ENCODE data around the gene AKAP12. TPM values are rescaled to one million over a fixed set of nuclear protein-coding genes. Genes with fewer than 3 reads are reported as not detected.

AKAP12 gene
- total RNA-seq, 1 donor from 2014 or later = 736 TPM

- Mint-ChIP-seq H3K4me1 (peaks cover 15% of the 10 kb centered on the region), H3K27me3 (ENCODE audit: low read depth) (no peaks in the 10 kb centered on the region), H3K36me3 (peaks cover 33% of the 10 kb centered on the region), H3K9me3 (no peaks in the 10 kb centered on the region), H3K27ac (no peak overlapping the region), H3K4me3 (no peak overlapping the region)
- no peak for DNase-seq (ENCODE audit: low spot score in 2 of 2, unreplicated experiment in 2 of 2)
- TF ChIP-seq, protein P1, sequence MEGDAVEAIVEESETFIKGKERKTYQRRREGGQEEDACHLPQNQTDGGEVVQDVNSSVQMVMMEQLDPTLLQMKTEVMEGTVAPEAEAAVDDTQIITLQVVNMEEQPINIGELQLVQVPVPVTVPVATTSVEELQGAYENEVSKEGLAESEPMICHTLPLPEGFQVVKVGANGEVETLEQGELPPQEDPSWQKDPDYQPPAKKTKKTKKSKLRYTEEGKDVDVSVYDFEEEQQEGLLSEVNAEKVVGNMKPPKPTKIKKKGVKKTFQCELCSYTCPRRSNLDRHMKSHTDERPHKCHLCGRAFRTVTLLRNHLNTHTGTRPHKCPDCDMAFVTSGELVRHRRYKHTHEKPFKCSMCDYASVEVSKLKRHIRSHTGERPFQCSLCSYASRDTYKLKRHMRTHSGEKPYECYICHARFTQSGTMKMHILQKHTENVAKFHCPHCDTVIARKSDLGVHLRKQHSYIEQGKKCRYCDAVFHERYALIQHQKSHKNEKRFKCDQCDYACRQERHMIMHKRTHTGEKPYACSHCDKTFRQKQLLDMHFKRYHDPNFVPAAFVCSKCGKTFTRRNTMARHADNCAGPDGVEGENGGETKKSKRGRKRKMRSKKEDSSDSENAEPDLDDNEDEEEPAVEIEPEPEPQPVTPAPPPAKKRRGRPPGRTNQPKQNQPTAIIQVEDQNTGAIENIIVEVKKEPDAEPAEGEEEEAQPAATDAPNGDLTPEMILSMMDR (IDR thresholded peaks at IDR 0.05; ENCODE audit: unreplicated experiment) = no peak
These were observed 130.8 kb downstream of the AKAP12 start for GRCh38 chr6:151370509-151371078.

DNA sequence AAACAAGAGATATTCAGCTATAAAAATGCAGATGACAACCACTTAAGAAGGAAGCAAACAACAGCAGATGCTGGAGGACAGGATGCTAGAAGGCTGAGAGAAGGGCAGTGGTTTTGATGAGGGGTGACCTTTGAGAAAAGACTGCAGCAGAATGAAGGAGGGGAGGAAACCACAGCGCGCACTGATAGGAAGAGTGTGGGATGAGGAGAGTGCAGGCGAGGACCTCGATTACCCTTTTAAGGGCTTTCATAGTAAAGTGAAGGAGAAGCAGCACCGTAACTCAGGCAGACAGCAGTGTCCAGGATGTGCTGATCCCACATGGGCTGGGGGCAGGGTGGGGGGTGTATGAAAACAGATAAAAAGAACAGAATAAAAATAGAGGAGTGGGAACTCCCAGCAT is 132.4 kb downstream of the AKAP12 start:
- DNase-seq (ENCODE audit: low spot score in 2 of 2, unreplicated experiment in 2 of 2) = no peak
- TF ChIP-seq, protein P1 (IDR thresholded peaks at IDR 0.05; ENCODE audit: unreplicated experiment) = no peak
- H3K9me3 Mint-ChIP-seq = peaks cover 13% of the 10 kb centered on the region
- peaks cover 34% of the 10 kb centered on the region for H3K36me3 Mint-ChIP-seq
- peaks cover 15% of the 10 kb centered on the region for H3K4me1 Mint-ChIP-seq
- peak overlapping the region; percentile 12 for H3K27ac Mint-ChIP-seq
- H3K4me3 Mint-ChIP-seq = no peak overlapping the region
- H3K27me3 Mint-ChIP-seq (ENCODE audit: low read depth) = no peaks in the 10 kb centered on the region

DNA sequence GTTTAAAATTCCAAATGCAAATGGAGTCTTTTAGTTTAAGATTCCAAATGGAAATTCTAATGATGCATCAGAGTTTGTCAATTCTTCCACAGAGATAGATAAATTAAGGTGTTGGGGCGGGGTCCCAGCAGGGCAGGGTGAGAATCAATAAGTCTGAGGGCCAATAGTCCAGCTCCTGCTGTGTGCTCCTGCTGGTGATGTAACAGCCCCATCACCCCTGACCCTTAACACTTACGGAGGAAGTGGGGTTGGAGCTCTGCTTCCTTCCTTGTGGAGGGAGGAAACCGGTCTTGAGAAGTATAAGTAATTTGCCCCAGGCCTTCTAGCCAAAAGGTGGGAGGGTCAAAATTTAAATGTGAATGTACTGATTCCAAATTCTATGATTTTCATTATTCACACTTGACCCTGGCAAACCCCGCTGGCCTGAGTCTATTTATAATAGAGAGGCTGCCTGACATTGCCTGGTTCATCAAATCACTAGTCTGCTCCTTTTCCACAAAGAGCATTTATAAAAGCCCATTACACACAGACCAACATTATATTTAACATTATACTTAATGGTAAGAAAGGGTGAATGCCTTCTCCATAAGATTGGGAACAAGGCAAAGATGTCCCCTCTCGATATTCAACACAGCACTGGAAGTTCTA is 134.4 kb downstream of the AKAP12 start:
- peak overlapping the region; percentile 64 for H3K27ac Mint-ChIP-seq
- no peak for DNase-seq (ENCODE audit: low spot score in 2 of 2, unreplicated experiment in 2 of 2)
- TF ChIP-seq, protein P1 (IDR thresholded peaks at IDR 0.05; ENCODE audit: unreplicated experiment) = no peak
- H3K4me3 Mint-ChIP-seq = no peak overlapping the region
- H3K9me3 Mint-ChIP-seq = peaks cover 13% of the 10 kb centered on the region
- H3K36me3 Mint-ChIP-seq = peaks cover 30% of the 10 kb centered on the region
- H3K4me1 Mint-ChIP-seq = peaks cover 15% of the 10 kb centered on the region
- no peaks in the 10 kb centered on the region for H3K27me3 Mint-ChIP-seq (ENCODE audit: low read depth)

- TF ChIP-seq, protein P1 (IDR thresholded peaks at IDR 0.05; ENCODE audit: unreplicated experiment) = no peak
- H3K4me1 Mint-ChIP-seq = peaks cover 16% of the 10 kb centered on the region
- DNase-seq (ENCODE audit: low spot score in 2 of 2, unreplicated experiment in 2 of 2) = no peak
- H3K27me3 Mint-ChIP-seq (ENCODE audit: low read depth) = no peaks in the 10 kb centered on the region
- H3K27ac Mint-ChIP-seq = peak overlapping the region; percentile 18
- H3K36me3 Mint-ChIP-seq = peaks cover 28% of the 10 kb centered on the region
- no peak overlapping the region for H3K4me3 Mint-ChIP-seq
- H3K9me3 Mint-ChIP-seq = peaks cover 13% of the 10 kb centered on the region
These were observed 136.1 kb downstream of the AKAP12 start for GRCh38 chr6:151375833-151376232.

GRCh38 chr6:151376440-151376839 is 136.7 kb downstream of the AKAP12 start:
- Mint-ChIP-seq H3K27ac (no peak overlapping the region), H3K4me1 (peaks cover 19% of the 10 kb centered on the region), H3K4me3 (no peak overlapping the region), H3K27me3 (ENCODE audit: low read depth) (no peaks in the 10 kb centered on the region), H3K36me3 (peaks cover 24% of the 10 kb centered on the region), H3K9me3 (peaks cover 13% of the 10 kb centered on the region)
- TF ChIP-seq, protein P1 (IDR thresholded peaks at IDR 0.05; ENCODE audit: unreplicated experiment) = no peak
- DNase-seq (ENCODE audit: low spot score in 2 of 2, unreplicated experiment in 2 of 2) = no peak
